ENCODE data around the gene SRGAP3.

Gene SRGAP3

DNA sequence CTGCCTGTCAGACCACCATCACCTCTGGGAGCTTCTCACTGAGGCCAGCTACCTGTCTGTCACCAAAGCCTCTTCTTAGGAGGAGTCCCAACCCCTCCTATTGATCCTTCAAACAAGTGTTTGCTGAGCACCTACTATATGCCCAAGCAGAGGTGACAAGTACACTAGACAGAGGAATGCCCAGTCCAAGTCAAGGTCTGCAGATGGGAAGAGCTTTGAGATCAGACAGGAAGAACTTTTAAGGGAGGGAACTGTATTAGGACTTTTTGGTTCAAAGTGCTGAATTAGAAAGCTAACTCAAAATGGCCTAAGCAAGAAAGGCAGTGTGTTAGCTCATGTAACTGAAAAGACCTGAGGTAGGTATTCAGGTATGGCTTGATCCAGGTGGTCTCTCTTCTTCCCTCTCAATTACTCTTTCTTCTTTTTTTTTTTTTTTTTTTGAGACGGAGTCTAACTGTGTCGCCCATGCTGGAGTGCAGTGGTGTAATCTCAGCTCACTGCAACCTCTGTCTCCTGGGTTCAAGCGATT lies 282.6 kb downstream of the SRGAP3 start:
- DNase-seq (ENCODE audit: low read depth), result no peak

DNA sequence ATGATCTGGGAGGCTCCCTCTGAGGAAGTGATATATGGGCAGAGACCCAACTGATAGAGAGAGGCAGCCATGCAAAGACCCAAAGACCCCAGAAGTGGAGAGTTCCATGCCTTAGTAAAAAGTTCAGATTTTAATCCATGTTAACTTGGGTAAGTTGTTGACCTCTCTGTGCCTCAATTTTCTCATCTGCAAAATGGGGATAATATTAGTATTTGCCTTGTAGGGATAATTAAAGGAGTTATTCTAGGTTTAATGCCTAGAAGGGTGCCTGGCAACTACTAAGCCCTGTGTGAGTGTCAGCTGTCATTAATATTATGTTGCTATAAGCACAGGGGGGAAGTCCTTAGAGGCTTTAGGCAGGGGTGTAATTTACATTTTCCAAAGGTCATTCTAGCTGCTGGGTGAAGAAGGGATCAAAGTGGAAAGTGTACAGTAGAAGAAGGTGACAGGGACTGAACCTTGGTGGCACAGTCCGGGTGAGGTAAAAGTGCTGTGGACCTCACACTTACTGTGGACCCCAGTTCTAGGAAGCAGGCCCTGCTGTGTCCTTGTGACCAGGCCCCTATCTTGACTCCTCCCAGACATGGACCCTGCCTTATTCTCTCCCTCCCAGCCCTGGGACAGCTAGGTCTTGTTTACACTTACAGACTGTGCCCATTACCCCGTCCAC lies 283.2 kb downstream of the SRGAP3 start:
- no peak for DNase-seq (ENCODE audit: low read depth)

- no peak for DNase-seq (ENCODE audit: low read depth)
These were observed 284.7 kb downstream of the SRGAP3 start for GRCh38 chr3:8964436-8965370.

GRCh38 chr3:8963137-8963853 lies 286.2 kb downstream of the SRGAP3 start, which contains the start of gene RAD18:
RAD18 (minus strand) TSS chr3:8963472; CDS start chr3:8963385, 87 bp downstream.
- peak; percentile 87 for DNase-seq (ENCODE audit: low read depth)

- no peak for DNase-seq (ENCODE audit: low read depth)
These were observed 287.1 kb downstream of the SRGAP3 start for GRCh38 chr3:8962226-8962861.

DNA sequence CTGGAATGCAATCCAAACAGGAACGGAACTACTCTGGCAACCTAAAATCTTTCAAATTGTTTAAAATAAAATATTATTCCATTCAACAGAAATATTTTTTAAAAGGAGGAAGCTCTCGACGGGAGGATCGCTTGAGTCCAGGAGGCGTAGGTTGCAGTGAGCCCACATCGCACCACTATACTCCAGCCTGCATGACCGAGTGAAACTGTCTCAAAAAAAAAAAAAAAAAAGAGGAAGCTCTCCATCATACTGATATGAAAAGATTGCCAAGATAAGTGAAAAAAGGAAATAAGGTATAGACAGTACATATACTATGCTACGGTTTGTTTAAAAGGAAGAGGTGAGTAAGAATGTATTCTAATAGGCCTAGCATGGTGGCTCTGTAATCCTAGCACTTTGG lies 289.8 kb downstream of the SRGAP3 start:
- no peak for DNase-seq (ENCODE audit: low read depth)

DNA sequence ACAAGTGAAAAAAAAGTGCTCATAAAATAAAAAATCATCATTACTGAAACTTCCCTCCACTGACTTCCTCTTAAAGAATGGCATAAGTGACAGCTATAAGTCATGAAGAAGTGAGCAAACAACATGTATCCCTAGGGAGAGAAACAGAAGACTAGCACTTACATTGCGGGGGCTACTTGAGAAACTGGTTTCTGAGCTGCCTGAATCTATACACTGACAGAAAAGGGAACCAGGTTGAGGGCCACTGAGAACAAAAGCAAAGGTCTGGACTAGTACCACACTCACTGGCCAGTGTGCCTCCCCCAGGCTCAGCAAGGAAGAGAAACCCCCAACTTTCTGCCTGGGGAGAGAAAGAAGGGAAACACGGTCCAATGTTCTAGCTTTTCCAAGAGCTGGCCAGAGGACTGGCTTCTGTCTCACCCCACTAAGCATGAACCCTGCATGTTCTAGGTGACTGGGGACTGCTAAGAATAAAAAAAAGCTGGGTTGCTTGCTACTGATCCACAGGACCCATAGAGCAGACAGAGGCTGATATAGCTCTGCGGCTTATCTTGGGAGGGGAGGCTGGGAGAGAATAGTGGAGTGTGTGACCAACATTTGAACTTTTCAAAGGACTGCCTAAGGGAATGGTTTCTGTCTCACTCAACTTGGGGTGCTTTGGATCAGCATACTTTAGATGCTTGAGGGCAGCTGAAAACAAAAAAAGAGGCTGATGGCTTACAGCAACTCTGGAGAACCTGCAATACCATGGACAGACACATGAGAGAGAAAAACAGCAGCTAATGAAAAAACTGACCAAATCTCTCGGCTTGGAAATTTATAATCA lies 294.3 kb downstream of the SRGAP3 start:
- DNase-seq (ENCODE audit: low read depth), result no peak

- DNase-seq (ENCODE audit: low read depth), result no peak
These were observed 296.1 kb downstream of the SRGAP3 start for GRCh38 chr3:8953313-8953712.

DNA sequence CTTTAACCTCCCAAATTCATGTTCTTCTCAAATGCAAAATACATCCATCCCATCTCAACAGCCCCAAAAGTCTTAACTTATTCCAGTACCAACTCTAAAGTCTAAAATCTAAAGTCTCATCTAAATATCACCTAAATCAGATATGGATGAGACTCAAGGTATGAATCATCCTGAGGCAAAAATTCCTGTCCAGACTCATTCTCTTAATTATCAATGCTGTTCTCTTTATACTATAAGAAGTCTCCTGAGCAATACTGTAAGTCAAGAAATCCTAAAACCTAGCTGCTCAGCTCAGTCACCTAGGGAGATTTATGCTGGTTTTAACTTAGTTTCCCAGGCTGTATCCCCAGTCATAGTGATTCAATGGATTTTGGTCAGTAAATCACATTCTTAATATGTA lies 297.3 kb downstream of the SRGAP3 start:
- DNase-seq (ENCODE audit: low read depth), result no peak

- no peak for DNase-seq (ENCODE audit: low read depth)
These were observed 303.4 kb downstream of the SRGAP3 start for GRCh38 chr3:8945890-8946600.

- DNase-seq (ENCODE audit: low read depth), result no peak
These were observed 306.5 kb downstream of the SRGAP3 start for GRCh38 chr3:8942746-8943488.

DNA sequence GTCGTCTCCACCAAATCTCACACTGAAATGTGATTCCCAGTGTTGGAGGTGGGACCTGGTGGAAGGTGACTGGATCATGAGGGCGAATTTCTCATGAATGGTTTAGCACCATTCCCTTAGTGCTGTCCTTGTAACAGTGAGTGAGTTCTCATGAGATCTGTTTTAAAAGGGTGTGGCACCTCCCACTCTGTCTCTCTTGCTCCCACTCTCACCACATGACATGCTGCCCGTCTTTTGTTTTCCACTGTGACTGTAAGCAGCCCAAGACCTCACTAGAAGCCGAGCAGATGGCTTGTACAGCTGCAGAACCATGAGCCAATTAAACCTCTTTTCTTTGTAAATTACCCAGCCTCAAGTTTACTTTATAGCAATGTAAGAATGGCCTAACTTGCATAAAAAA lies 307.3 kb downstream of the SRGAP3 start:
- no peak for DNase-seq (ENCODE audit: low read depth)

GRCh38 chr3:8938021-8938420 lies 311.4 kb downstream of the SRGAP3 start:
- DNase-seq (ENCODE audit: low read depth), result no peak

DNA sequence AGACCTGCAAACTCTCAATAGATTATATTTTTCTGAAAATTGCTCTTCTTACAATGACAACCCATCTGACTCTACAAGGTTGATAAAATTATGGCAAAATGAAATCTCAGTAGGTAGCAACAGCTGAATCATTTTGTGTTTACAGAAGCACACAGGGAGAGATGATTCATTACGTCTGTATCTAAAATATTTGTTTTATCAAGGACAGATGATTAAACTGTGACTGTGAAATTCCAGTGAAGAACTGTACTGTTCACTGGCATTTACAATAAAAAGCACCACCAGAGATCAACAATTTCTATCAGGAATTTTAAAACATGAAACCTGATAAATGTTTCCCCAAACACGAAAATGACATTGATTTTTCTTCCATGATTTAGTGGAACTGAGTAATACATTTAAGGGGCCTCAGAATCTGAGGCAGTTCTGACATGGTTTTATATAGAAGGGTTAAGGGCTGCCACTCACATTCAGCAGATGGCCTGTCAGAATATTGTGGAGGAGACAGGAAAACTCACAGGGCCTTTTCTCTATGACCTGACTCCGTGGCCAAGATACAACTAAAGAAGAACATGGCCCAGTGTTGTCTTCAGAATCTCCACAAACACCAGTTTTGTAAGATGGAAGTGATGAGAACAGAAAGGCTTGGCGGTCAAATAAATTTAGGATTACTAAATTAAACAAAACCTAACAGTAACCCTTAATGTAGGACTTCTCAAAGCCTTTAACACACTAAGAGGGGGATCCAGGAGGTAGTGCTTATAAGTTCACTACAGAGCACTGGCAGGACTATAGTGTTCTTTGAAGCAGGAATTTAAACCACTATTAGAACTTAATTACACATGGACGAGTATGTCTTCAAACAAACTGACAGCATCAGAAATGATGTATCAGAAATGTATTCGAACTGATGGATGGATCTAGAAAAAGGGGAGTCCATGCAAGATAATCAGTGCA lies 312.1 kb downstream of the SRGAP3 start:
- no peak for DNase-seq (ENCODE audit: low read depth)

DNA sequence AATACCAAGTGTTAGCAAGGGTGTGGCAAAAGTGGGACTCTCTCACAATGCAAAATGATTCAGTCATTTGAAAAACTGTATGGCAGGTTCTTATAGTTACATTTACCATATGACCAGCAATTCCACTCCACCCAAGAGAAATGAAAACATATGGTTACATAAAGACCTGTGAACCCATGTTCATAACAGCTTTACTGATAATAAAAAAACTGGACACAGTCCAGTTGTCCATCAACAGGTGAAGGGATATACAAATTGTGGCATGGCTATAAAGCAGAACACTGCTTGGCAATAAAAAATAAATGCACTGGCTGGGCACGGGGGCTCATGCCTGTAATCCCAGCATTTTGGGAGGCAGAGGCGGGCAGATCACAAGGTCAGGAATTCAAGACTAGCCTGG lies 316.9 kb downstream of the SRGAP3 start:
- DNase-seq (ENCODE audit: low read depth), result no peak

- DNase-seq (ENCODE audit: low read depth), result no peak
These were observed 318.1 kb downstream of the SRGAP3 start for GRCh38 chr3:8931342-8931741.

All from T follicular helper cell (primary cell).